GM23338 (cell line): ENCODE results near the gene ARMC5.

Experiments
- CREB1 ChIP-seq: fragments of 250-450 bp; sonication (Bioruptor Pico); IDR thresholded peaks from 2 replicates; pipeline ENCODE4 v1.5.0; 2020; ENCODE audit warnings: low read depth, mild to moderate bottlenecking, moderate library complexity
- ETS1 ChIP-seq: IDR thresholded peaks from 2 replicates; pipeline ENCODE4 v1.6.1; 2016; ENCODE audit warnings: antibody characterized with exemption
- EZH2 ChIP-seq: fragments of 200-600 bp; sonication (generic); IDR thresholded peaks from one replicate; pipeline ENCODE4 v1.8.0; 2017; ENCODE audit warnings: antibody characterized with exemption, mild to moderate bottlenecking, low read depth; ENCODE audit not compliant: unreplicated experiment
- EZH2phosphoT487 ChIP-seq: fragments of 200-600 bp; sonication (generic); IDR thresholded peaks from one replicate; pipeline ENCODE4 v1.8.1; 2018; ENCODE audit warnings: antibody characterized with exemption; ENCODE audit not compliant: unreplicated experiment
- JUNB ChIP-seq: IDR thresholded peaks from one replicate; pipeline ENCODE4 v1.6.1; 2016; ENCODE audit warnings: antibody characterized with exemption; ENCODE audit not compliant: unreplicated experiment
- NANOG ChIP-seq: IDR thresholded peaks from 2 replicates; pipeline ENCODE4 v1.6.1; 2016; ENCODE audit warnings: antibody characterized with exemption, borderline replicate concordance
- POLR2AphosphoS5 ChIP-seq: IDR thresholded peaks from 2 replicates; pipeline ENCODE4 v1.6.1; 2016; ENCODE audit warnings: antibody characterized with exemption, low read depth
- REST ChIP-seq: IDR thresholded peaks from one replicate; pipeline ENCODE4 v1.6.1; 2018; ENCODE audit warnings: antibody characterized with exemption; ENCODE audit not compliant: unreplicated experiment
- ZNF114 ChIP-seq: fragments of 250-450 bp; sonication (Bioruptor Pico); IDR thresholded peaks from 2 replicates; pipeline ENCODE4 v1.5.0; 2020; ENCODE audit warnings: mild to moderate bottlenecking, moderate library complexity
- TF ChIP-seq, protein P1 (sequence below), 2 experiments: fragments of 200-600 bp in 1 of 2; sonication (generic) in 1 of 2; conservative IDR thresholded peaks; 2 replicates each; pipeline versions ENCODE4 v1.5.1 to v1.6.1; 2016 to 2017; ENCODE audit warnings: antibody characterized with exemption in 2 of 2, low read depth in 2 of 2, mild to moderate bottlenecking in 2 of 2, moderate library complexity in 1 of 2

- TF ChIP-seq, protein P1, sequence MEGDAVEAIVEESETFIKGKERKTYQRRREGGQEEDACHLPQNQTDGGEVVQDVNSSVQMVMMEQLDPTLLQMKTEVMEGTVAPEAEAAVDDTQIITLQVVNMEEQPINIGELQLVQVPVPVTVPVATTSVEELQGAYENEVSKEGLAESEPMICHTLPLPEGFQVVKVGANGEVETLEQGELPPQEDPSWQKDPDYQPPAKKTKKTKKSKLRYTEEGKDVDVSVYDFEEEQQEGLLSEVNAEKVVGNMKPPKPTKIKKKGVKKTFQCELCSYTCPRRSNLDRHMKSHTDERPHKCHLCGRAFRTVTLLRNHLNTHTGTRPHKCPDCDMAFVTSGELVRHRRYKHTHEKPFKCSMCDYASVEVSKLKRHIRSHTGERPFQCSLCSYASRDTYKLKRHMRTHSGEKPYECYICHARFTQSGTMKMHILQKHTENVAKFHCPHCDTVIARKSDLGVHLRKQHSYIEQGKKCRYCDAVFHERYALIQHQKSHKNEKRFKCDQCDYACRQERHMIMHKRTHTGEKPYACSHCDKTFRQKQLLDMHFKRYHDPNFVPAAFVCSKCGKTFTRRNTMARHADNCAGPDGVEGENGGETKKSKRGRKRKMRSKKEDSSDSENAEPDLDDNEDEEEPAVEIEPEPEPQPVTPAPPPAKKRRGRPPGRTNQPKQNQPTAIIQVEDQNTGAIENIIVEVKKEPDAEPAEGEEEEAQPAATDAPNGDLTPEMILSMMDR (conservative IDR thresholded peaks at IDR 0.05; ENCODE audit: low read depth in 2 of 2): no peak
- no peak for TF ChIP-seq EZH2
- TF ChIP-seq EZH2phosphoT487: no peak
- TF ChIP-seq POLR2AphosphoS5: no peak
- no peak for TF ChIP-seq REST
- no peak for TF ChIP-seq JUNB
- TF ChIP-seq CREB1 (CRISPR knock-in tag): no peak
- TF ChIP-seq ZNF114 (CRISPR knock-in tag): no peak
- no peak for TF ChIP-seq ETS1
- no peak for TF ChIP-seq NANOG
Measured at GRCh38 chr16:31489616-31490584, 30.6 kb downstream of the ARMC5 start.
